ENCODE data around the gene CAPSL. TPM values are rescaled to one million over a fixed set of nuclear protein-coding genes. Genes with fewer than 3 reads are reported as not detected.
"Not testable (repeated sequence)": the region's sequence is repeated elsewhere in the genome, so short reads cannot be mapped to it uniquely, and the experiment has no call there.

CAPSL gene

DNA sequence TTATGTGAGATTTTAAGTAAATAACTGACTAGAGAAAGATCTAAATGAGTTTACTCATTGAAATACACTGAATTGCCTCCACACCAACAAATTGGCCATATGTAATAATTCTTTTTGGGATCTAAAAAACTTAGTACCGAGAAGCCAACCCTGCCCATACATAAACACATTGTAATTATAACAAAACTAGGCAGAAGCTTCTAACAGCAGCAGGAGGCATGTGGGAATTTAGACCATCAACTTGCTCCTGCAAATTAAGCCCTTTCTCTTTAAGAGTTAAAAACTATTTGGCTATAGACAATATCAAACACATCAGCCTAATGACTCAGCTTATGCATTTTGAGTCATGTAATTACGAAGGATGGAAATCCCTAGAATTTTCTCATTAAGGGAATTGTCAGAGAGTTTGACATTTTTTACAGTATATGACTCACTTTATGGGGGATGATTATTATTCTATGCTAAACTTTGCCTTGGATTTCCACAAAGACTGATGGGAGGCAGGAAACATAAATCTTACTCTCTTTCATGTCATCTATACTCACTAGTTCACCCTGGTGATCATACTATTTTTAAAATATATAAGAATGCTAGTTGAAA is 80.7 kb downstream of the CAPSL start:
- no peak overlapping the region for H3K4me3 ChIP-seq (ENCODE audit: low read length)
- H3K18ac ChIP-seq (ENCODE audit: low read length) = no peak overlapping the region

GRCh38 chr5:35856765-35857351 is 81.6 kb downstream of the CAPSL start, which contains the start of gene IL7R:
IL7R (plus strand) TSS chr5:35856891; CDS start chr5:35856978, 87 bp downstream.
- Histone ChIP-seq H3K4me3 (ENCODE audit: low read length) (no peak within 1 kb of the TSS), H2AK5ac (ENCODE audit: low read length) (no peak within 1 kb of the TSS), H3K56ac (ENCODE audit: low read length) (no peak within 1 kb of the TSS), H3K79me1 (ENCODE audit: low read length) (no peaks in the 10 kb centered on the region), H3K27me3 (ENCODE audit: insufficient read depth, low read length, poor library complexity) (no peaks in the 10 kb centered on the region), H4K8ac (ENCODE audit: low read depth, low read length) (no peak within 1 kb of the TSS), H3K36me3 (ENCODE audit: control insufficient read depth, insufficient read depth, low read length) (no peaks in the 10 kb centered on the region), H3K18ac (ENCODE audit: low read length) (no peak within 1 kb of the TSS), H3K23ac (ENCODE audit: low read length) (no peak within 1 kb of the TSS), H4K5ac (ENCODE audit: low read length) (no peak within 1 kb of the TSS), H3K27ac (ENCODE audit: low read depth, low read length) (no peak within 1 kb of the TSS), H3K4me1 (ENCODE audit: control insufficient read depth, low read depth, low read length) (no peaks in the 10 kb centered on the region), H2BK5ac (ENCODE audit: low read length) (no peak within 1 kb of the TSS), H2BK15ac (replicated peaks; ENCODE audit: low read depth) (no peak within 1 kb of the TSS), H2BK120ac (ENCODE audit: low read depth, low read length) (no peak within 1 kb of the TSS), H3K4ac (ENCODE audit: low read depth, low read length) (no peak within 1 kb of the TSS), H3K79me2 (ENCODE audit: control insufficient read depth, insufficient read depth, low read length) (no peaks in the 10 kb centered on the region), H3K9ac (ENCODE audit: low read length) (no peak within 1 kb of the TSS), H3K4me2 (ENCODE audit: low read length) (no peak within 1 kb of the TSS)
- no CpG with 5 or more reads among the region's 1 CpG for WGBS (ENCODE audit: extremely low coverage, insufficient coverage, low lambda C conversion rate)
- DNase-seq = no peak

More for the DNA sequence above, 80.7 kb downstream of the CAPSL start:
- H3K23ac ChIP-seq (ENCODE audit: low read length) = no peak overlapping the region
- H3K4ac ChIP-seq (ENCODE audit: low read depth, low read length) = no peak overlapping the region
- no CpG with 5 or more reads among the region's 2 CpGs for WGBS (ENCODE audit: extremely low coverage, insufficient coverage, low lambda C conversion rate)
- no peak overlapping the region for H2BK120ac ChIP-seq (ENCODE audit: low read depth, low read length)
- H3K36me3 ChIP-seq (ENCODE audit: control insufficient read depth, insufficient read depth, low read length) = no peaks in the 10 kb centered on the region
- no peak overlapping the region for H3K9ac ChIP-seq (ENCODE audit: low read length)
- no peak overlapping the region for H4K8ac ChIP-seq (ENCODE audit: low read depth, low read length)
- H3K4me2 ChIP-seq (ENCODE audit: low read length) = no peak overlapping the region
- no peaks in the 10 kb centered on the region for H3K79me1 ChIP-seq (ENCODE audit: low read length)
- no peak overlapping the region for H2BK15ac ChIP-seq (replicated peaks; ENCODE audit: low read depth)
- no peak overlapping the region for H3K27ac ChIP-seq (ENCODE audit: low read depth, low read length)
- H3K56ac ChIP-seq (ENCODE audit: low read length) = no peak overlapping the region
- H3K4me1 ChIP-seq (ENCODE audit: control insufficient read depth, low read depth, low read length) = no peaks in the 10 kb centered on the region
- no peaks in the 10 kb centered on the region for H3K79me2 ChIP-seq (ENCODE audit: control insufficient read depth, insufficient read depth, low read length)
- H4K5ac ChIP-seq (ENCODE audit: low read length) = no peak overlapping the region
- no peak overlapping the region for H2AK5ac ChIP-seq (ENCODE audit: low read length)
- no peak overlapping the region for H2BK5ac ChIP-seq (ENCODE audit: low read length)
- H3K27me3 ChIP-seq (ENCODE audit: insufficient read depth, low read length, poor library complexity) = no peaks in the 10 kb centered on the region
- no peak for DNase-seq

DNA sequence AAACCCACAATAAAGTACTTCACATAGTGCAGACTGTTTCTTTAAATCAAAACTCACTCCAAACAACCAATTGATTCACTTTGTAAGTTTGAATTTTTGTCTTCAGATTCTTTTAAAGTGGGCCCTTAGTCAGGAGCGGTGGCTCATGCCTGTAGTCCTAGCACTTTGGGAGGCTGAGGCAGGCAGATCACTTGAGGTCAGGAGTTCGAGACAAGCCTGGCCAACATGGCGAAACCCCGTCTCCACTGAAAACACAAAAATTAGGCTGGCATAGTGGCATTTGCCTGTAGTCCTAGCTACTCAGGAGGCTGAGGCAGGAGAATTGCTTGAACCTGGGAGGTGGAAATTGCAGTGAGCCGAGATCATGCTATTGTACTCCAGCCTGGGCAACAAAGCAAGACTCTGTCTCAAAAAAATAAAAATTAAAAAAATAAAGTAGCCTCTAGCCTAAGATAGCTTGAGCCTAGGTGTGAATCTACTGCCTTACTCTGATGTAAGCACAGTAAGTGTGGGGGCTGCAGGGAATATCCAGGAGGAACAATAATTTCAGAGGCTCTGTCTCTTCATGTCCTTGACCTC is 82.1 kb downstream of the CAPSL start:
- no CpG with 5 or more reads among the region's 5 CpGs for whole genome bisulfite sequencing (ENCODE audit: extremely low coverage, insufficient coverage, low lambda C conversion rate)
- H3K4me3 ChIP-seq (ENCODE audit: low read length); H3K23ac ChIP-seq (ENCODE audit: low read length); H3K4ac ChIP-seq (ENCODE audit: low read depth, low read length); H3K18ac ChIP-seq (ENCODE audit: low read length); H3K36me3 ChIP-seq (ENCODE audit: control insufficient read depth, insufficient read depth, low read length); H2BK15ac ChIP-seq (replicated peaks; ENCODE audit: low read depth); H2AK5ac ChIP-seq (ENCODE audit: low read length); H2BK5ac ChIP-seq (ENCODE audit: low read length); H3K27ac ChIP-seq (ENCODE audit: low read depth, low read length); H2BK120ac ChIP-seq (ENCODE audit: low read depth, low read length); H3K4me2 ChIP-seq (ENCODE audit: low read length); H3K56ac ChIP-seq (ENCODE audit: low read length); H4K8ac ChIP-seq (ENCODE audit: low read depth, low read length); H3K79me1 ChIP-seq (ENCODE audit: low read length); DNase-seq; H3K4me1 ChIP-seq (ENCODE audit: control insufficient read depth, low read depth, low read length); H3K9ac ChIP-seq (ENCODE audit: low read length); H3K27me3 ChIP-seq (ENCODE audit: insufficient read depth, low read length, poor library complexity); H3K79me2 ChIP-seq (ENCODE audit: control insufficient read depth, insufficient read depth, low read length); H4K5ac ChIP-seq (ENCODE audit: low read length): not testable (repeated sequence)

DNA sequence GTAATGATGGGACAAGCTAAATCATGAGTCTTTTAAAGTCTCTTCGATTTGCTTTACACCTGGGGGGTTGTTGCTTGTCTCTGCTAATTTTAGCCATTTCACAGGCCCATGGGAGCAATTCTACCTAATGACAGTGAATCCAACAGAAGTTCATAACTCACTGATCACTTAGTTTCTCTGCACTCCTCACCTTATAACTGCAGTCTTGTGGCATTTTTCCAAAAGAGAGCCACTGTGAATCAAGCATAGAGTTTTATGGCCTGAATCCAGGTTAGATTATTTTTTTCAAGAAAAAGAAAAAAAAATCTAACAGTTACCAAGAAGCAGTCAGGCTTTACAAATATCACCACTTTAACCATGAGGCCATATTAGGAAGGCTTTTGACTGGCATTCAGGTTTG is 83.2 kb downstream of the CAPSL start:
- H3K36me3 ChIP-seq (ENCODE audit: control insufficient read depth, insufficient read depth, low read length) = no peaks in the 10 kb centered on the region
- no peaks in the 10 kb centered on the region for H3K4me1 ChIP-seq (ENCODE audit: control insufficient read depth, low read depth, low read length)
- no peak overlapping the region for H2BK120ac ChIP-seq (ENCODE audit: low read depth, low read length)
- H3K4me3 ChIP-seq (ENCODE audit: low read length) = no peak overlapping the region
- H3K18ac ChIP-seq (ENCODE audit: low read length) = no peak overlapping the region
- H3K9ac ChIP-seq (ENCODE audit: low read length) = no peak overlapping the region
- no peaks in the 10 kb centered on the region for H3K27me3 ChIP-seq (ENCODE audit: insufficient read depth, low read length, poor library complexity)
- H2BK15ac ChIP-seq (replicated peaks; ENCODE audit: low read depth) = no peak overlapping the region
- DNase-seq = no peak
- H4K8ac ChIP-seq (ENCODE audit: low read depth, low read length) = peak overlapping the region; percentile 39
- no peak overlapping the region for H3K4me2 ChIP-seq (ENCODE audit: low read length)
- H3K4ac ChIP-seq (ENCODE audit: low read depth, low read length) = no peak overlapping the region
- H3K23ac ChIP-seq (ENCODE audit: low read length) = no peak overlapping the region
- no peak overlapping the region for H3K27ac ChIP-seq (ENCODE audit: low read depth, low read length)
- no peak overlapping the region for H3K56ac ChIP-seq (ENCODE audit: low read length)
- no peaks in the 10 kb centered on the region for H3K79me2 ChIP-seq (ENCODE audit: control insufficient read depth, insufficient read depth, low read length)
- no peak overlapping the region for H2BK5ac ChIP-seq (ENCODE audit: low read length)
- no peak overlapping the region for H2AK5ac ChIP-seq (ENCODE audit: low read length)
- no peak overlapping the region for H4K5ac ChIP-seq (ENCODE audit: low read length)
- no CpG with 5 or more reads among the region's 1 CpG for WGBS (ENCODE audit: extremely low coverage, insufficient coverage, low lambda C conversion rate)
- no peaks in the 10 kb centered on the region for H3K79me1 ChIP-seq (ENCODE audit: low read length)

Small RNAs within 50 kb of the gene (small RNA-seq; reads per million reads assigned to genes)
- not detected for gene AC112204.1 (ENCODE audit: insufficient read depth)
